Stimulated activated naive CD8-positive, alpha-beta T cell treated with anti-CD3 and anti-CD28 coated beads, Interleukin-15, Interleukin-2, amounts not matched to agents 100 ng/mL and 50 ng/mL, for 24 hours (primary cell): ENCODE measurements around the gene SLC36A3.
"Not testable (repeated sequence)": the region's sequence is repeated elsewhere in the genome, so short reads cannot be mapped to it uniquely, and the experiment has no call there.

Experiments used
- H3K27ac Mint-ChIP-seq: one replicate; pipeline ENCODE4 v1.8.0; 2021; ENCODE audit warnings: mild to moderate bottlenecking, mixed read lengths
- H3K27me3 Mint-ChIP-seq: one replicate; pipeline ENCODE4 v1.8.0; 2021; ENCODE audit warnings: mixed read lengths
- H3K36me3 Mint-ChIP-seq: one replicate; pipeline ENCODE4 v1.8.0; 2021; ENCODE audit warnings: low read depth, mixed read lengths
- H3K4me1 Mint-ChIP-seq: one replicate; pipeline ENCODE4 v1.8.0; 2021; ENCODE audit warnings: low read depth, mixed read lengths
- H3K4me3 Mint-ChIP-seq: one replicate; pipeline ENCODE4 v1.8.0; 2021; ENCODE audit warnings: mild to moderate bottlenecking, mixed read lengths
- H3K9me3 Mint-ChIP-seq: one replicate; pipeline ENCODE4 v1.8.0; 2021; ENCODE audit warnings: mixed read lengths

SLC36A3 gene

DNA sequence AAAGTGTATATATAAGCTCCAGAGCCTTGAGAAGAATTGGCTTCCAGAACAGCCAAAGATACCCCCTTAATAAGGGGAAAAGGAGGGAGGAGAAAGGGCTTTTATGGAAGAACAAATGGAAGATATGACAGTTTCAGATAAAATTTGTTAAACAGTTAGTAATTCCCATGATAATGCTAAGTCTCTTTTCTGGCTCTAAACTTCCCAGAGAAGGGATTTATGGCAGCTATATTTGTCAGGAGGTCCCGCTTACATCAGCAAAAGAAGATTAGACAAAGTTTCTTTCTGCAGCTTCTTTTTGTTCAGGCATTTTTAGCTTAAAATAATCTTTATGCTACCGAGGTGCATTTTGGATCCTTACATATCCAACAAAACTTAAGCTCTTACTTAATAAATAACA lies 14.3 kb upstream of the SLC36A3 start:
- Mint-ChIP-seq H3K4me1 (peaks cover 4% of the 10 kb centered on the region), H3K9me3 (no peaks in the 10 kb centered on the region), H3K27me3 (no peaks in the 10 kb centered on the region), H3K27ac (no peak overlapping the region), H3K36me3 (no peaks in the 10 kb centered on the region), H3K4me3 (no peak overlapping the region)

DNA sequence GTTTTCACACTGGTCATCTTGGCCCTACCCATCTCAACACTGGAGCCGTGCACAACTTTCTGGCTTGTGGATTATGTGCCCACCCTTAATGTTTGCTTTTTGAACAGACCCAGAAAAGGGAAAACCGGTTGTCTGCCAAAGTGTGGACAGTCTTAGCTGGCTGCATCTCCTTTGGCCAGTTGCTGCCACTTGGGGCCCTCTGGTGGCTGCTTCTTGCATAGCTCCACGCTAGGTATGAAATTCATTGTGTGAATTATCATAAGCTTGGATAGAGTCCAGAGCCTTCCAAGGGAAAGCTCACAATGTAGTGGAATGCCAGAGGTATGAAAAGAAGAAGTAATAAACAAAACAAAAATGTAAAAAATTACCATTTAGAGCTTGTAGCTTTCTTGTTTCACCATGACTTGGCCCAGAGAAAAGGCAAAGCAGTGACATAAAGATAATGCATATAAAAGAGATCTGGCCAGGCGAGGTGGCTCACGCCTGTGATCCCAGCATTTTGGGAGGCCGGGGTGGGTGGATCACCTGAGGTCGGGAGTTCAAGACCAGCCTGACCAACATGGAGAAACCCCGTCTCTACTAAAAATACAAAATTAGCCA lies 12.5 kb upstream of the SLC36A3 start:
- Mint-ChIP-seq H3K27ac (no peak overlapping the region), H3K36me3 (no peaks in the 10 kb centered on the region), H3K27me3 (no peaks in the 10 kb centered on the region), H3K9me3 (peaks cover 4% of the 10 kb centered on the region), H3K4me1 (peaks cover 4% of the 10 kb centered on the region), H3K4me3 (no peak overlapping the region)

DNA sequence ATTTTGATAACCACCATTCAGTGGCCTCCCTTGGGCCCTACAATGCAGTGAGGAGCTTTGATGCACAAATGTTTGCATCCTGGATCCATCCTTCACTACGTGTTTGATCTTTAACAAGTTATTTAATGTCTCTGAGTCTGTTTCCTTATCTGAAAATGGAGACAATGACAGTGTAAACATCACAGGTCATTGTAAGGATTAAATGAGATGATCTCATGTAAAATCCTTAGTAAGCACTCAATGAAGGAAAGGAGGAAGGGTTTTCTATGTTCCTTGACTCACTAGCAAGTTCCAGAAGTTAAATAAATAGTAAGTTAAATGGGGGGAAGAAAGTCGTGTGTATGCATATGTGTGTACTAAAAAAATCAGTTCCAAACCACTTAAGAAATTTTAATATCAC lies 9.8 kb upstream of the SLC36A3 start:
- peaks cover 6% of the 10 kb centered on the region for H3K9me3 Mint-ChIP-seq
- no peaks in the 10 kb centered on the region for H3K27me3 Mint-ChIP-seq
- no peaks in the 10 kb centered on the region for H3K4me1 Mint-ChIP-seq
- H3K36me3 Mint-ChIP-seq, result no peaks in the 10 kb centered on the region
- H3K27ac Mint-ChIP-seq, result no peak overlapping the region
- no peak overlapping the region for H3K4me3 Mint-ChIP-seq

- no peak overlapping the region for H3K4me3 Mint-ChIP-seq
- H3K27me3 Mint-ChIP-seq, result no peaks in the 10 kb centered on the region
- peaks cover 6% of the 10 kb centered on the region for H3K9me3 Mint-ChIP-seq
- no peaks in the 10 kb centered on the region for H3K4me1 Mint-ChIP-seq
- no peak overlapping the region for H3K27ac Mint-ChIP-seq
- no peaks in the 10 kb centered on the region for H3K36me3 Mint-ChIP-seq
Observed at GRCh38 chr5:151312756-151313324, 9.3 kb upstream of the SLC36A3 start.

DNA sequence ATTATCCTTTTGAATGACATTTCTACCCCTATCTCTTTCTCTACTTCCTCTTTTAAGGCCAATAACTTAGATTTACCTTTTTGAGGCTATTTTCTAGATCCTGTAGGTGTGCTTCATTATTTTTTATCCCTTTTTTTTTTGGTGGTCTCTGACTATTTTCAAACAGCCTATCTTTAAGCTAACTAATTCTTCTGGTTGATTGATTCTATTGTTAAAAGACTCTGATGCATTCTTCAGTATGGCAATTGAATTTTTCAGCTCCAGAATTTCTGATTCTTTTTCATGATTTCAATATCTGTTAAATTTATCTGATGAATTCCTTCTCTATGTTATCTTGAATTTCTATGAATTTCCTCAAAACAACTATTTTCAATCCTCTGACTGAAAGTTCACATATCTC lies 7.4 kb upstream of the SLC36A3 start:
- no peaks in the 10 kb centered on the region for H3K27me3 Mint-ChIP-seq
- no peaks in the 10 kb centered on the region for H3K36me3 Mint-ChIP-seq
- H3K4me1 Mint-ChIP-seq, result no peaks in the 10 kb centered on the region
- H3K4me3 Mint-ChIP-seq, result no peak overlapping the region
- no peak overlapping the region for H3K27ac Mint-ChIP-seq
- peaks cover 6% of the 10 kb centered on the region for H3K9me3 Mint-ChIP-seq

- not testable (repeated sequence) for H3K4me1 Mint-ChIP-seq, H3K27ac Mint-ChIP-seq, H3K36me3 Mint-ChIP-seq, H3K27me3 Mint-ChIP-seq, H3K4me3 Mint-ChIP-seq, H3K9me3 Mint-ChIP-seq
Observed at GRCh38 chr5:151309821-151310220, 6.3 kb upstream of the SLC36A3 start.

GRCh38 chr5:151309266-151309665 lies 5.7 kb upstream of the SLC36A3 start:
- H3K27ac Mint-ChIP-seq, H3K4me3 Mint-ChIP-seq, H3K4me1 Mint-ChIP-seq, H3K27me3 Mint-ChIP-seq, H3K36me3 Mint-ChIP-seq, H3K9me3 Mint-ChIP-seq: not testable (repeated sequence)

- Mint-ChIP-seq H3K4me3 (no peak overlapping the region), H3K4me1 (no peaks in the 10 kb centered on the region), H3K36me3 (no peaks in the 10 kb centered on the region), H3K27ac (no peak overlapping the region), H3K9me3 (no peaks in the 10 kb centered on the region), H3K27me3 (peaks cover 5% of the 10 kb centered on the region)
Observed at GRCh38 chr5:151298063-151298855, 5.3 kb downstream of the SLC36A3 start.

GRCh38 chr5:151296974-151297373 lies 6.6 kb downstream of the SLC36A3 start:
- Mint-ChIP-seq H3K9me3 (no peaks in the 10 kb centered on the region), H3K4me1 (no peaks in the 10 kb centered on the region), H3K36me3 (no peaks in the 10 kb centered on the region), H3K27me3 (peaks cover under 1% of the 10 kb centered on the region), H3K4me3 (no peak overlapping the region), H3K27ac (no peak overlapping the region)

DNA sequence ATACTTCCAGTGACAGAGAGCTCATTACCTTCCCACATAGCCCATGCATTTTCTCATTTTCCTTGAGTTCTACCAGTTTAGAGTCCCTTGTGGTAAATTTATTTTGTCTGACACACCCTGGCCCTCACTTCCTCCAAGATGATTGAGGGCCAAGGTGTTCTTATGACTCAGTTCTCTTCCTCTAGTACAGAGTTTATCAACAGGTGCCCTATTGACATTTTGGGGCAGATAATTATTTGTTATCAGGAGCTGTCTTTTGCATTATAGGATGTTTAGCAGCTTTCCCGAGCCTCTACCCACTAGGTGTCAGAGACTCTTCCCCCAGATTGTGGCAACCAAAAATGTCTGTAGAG lies 7.1 kb downstream of the SLC36A3 start:
- Mint-ChIP-seq H3K4me3 (no peak overlapping the region), H3K9me3 (peaks cover under 1% of the 10 kb centered on the region), H3K27me3 (no peaks in the 10 kb centered on the region), H3K27ac (no peak overlapping the region), H3K4me1 (no peaks in the 10 kb centered on the region), H3K36me3 (no peaks in the 10 kb centered on the region)

GRCh38 chr5:151295791-151296477 lies 7.6 kb downstream of the SLC36A3 start:
- Mint-ChIP-seq H3K9me3 (peaks cover 3% of the 10 kb centered on the region), H3K36me3 (no peaks in the 10 kb centered on the region), H3K4me3 (no peak overlapping the region), H3K27me3 (no peaks in the 10 kb centered on the region), H3K4me1 (no peaks in the 10 kb centered on the region), H3K27ac (no peak overlapping the region)

- Mint-ChIP-seq H3K9me3 (peaks cover 3% of the 10 kb centered on the region), H3K36me3 (no peaks in the 10 kb centered on the region), H3K27me3 (no peaks in the 10 kb centered on the region), H3K27ac (no peak overlapping the region), H3K4me1 (no peaks in the 10 kb centered on the region), H3K4me3 (no peak overlapping the region)
Observed at GRCh38 chr5:151295138-151295537, 8.4 kb downstream of the SLC36A3 start.

GRCh38 chr5:151293624-151294023 lies 9.9 kb downstream of the SLC36A3 start:
- Mint-ChIP-seq H3K9me3 (peaks cover 3% of the 10 kb centered on the region), H3K4me3 (no peak overlapping the region), H3K36me3 (no peaks in the 10 kb centered on the region), H3K27ac (no peak overlapping the region), H3K4me1 (no peaks in the 10 kb centered on the region), H3K27me3 (no peaks in the 10 kb centered on the region)

GRCh38 chr5:151288180-151288579 lies 15.4 kb downstream of the SLC36A3 start:
- Mint-ChIP-seq H3K9me3 (peaks cover 3% of the 10 kb centered on the region), H3K36me3 (no peaks in the 10 kb centered on the region), H3K4me1 (no peaks in the 10 kb centered on the region), H3K4me3 (no peak overlapping the region), H3K27me3 (no peaks in the 10 kb centered on the region), H3K27ac (no peak overlapping the region)

- Mint-ChIP-seq H3K27me3 (no peaks in the 10 kb centered on the region), H3K4me3 (no peak overlapping the region), H3K4me1 (no peaks in the 10 kb centered on the region), H3K9me3 (peaks cover 1% of the 10 kb centered on the region), H3K36me3 (no peaks in the 10 kb centered on the region), H3K27ac (no peak overlapping the region)
Observed at GRCh38 chr5:151286246-151286645, 17.3 kb downstream of the SLC36A3 start.
